ENCODE data around the gene RAB3D.

Gene RAB3D

GRCh38 chr19:11375143-11375948, 35.9 kb upstream of the RAB3D start:
- no peak for DNase-seq (ENCODE audit: low read depth in 2 of 2)
- peak overlapping the region; percentile 47 to 74 for H3K4me3 ChIP-seq (replicated peaks in 1 of 2; ENCODE audit: low read depth in 2 of 2, low read length in 2 of 2)
- TF ChIP-seq, protein P1, sequence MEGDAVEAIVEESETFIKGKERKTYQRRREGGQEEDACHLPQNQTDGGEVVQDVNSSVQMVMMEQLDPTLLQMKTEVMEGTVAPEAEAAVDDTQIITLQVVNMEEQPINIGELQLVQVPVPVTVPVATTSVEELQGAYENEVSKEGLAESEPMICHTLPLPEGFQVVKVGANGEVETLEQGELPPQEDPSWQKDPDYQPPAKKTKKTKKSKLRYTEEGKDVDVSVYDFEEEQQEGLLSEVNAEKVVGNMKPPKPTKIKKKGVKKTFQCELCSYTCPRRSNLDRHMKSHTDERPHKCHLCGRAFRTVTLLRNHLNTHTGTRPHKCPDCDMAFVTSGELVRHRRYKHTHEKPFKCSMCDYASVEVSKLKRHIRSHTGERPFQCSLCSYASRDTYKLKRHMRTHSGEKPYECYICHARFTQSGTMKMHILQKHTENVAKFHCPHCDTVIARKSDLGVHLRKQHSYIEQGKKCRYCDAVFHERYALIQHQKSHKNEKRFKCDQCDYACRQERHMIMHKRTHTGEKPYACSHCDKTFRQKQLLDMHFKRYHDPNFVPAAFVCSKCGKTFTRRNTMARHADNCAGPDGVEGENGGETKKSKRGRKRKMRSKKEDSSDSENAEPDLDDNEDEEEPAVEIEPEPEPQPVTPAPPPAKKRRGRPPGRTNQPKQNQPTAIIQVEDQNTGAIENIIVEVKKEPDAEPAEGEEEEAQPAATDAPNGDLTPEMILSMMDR (IDR thresholded peaks at IDR 0.05; ENCODE audit: low read depth, low read length) = no peak

DNA sequence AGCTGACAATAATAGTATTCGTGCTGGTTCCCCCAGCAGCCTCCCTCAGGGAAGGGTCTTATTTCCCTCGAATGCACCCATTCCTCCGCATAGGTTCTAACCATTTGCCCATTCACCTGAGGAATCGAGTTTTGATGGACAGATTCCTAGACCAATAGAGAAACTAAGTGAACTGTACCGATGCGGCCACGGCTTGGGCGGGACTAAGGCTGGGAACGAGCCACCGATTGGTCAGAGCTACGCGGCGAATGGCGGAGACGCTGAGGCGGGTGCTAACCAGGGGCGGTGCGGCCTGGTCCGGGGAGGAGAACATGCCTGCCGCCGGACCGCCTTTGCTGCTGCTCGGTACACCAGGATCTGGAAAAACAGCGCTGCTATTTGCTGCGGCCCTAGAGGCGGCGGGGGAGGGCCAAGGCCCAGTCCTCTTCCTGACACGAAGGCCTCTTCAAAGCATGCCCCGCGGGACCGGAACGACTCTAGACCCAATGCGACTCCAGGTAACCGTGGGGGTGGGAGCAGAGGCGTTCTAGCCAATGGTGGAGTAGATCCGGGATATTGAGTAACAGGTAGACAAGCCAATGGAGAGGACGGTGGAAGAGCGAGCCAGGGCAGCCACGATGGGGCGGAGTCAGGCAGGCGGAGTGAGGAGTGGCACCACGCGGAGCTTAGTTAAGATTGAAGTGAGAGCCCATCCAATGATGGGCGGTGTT, 35.1 kb upstream of the RAB3D start, which contains the start of gene SWSAP1:
Gene SWSAP1, plus strand, starts transcription at position 234 of the 710 bp plus-strand sequence. Its CDS starts 15 bp downstream, at position 249.
- H3K4me3 ChIP-seq (replicated peaks in 1 of 2; ENCODE audit: low read depth in 2 of 2, low read length in 2 of 2) = peak within 1 kb of the TSS; percentile 67 to 74
- TF ChIP-seq, protein P1 (IDR thresholded peaks at IDR 0.05; ENCODE audit: low read depth, low read length) = no peak
- peak; percentile 100 for DNase-seq (ENCODE audit: low read depth in 2 of 2)

GRCh38 chr19:11373885-11374432, 34.5 kb upstream of the RAB3D start:
- TF ChIP-seq, protein P1 (IDR thresholded peaks at IDR 0.05; ENCODE audit: low read depth, low read length) = no peak
- no peak for DNase-seq (ENCODE audit: low read depth in 2 of 2)

DNA sequence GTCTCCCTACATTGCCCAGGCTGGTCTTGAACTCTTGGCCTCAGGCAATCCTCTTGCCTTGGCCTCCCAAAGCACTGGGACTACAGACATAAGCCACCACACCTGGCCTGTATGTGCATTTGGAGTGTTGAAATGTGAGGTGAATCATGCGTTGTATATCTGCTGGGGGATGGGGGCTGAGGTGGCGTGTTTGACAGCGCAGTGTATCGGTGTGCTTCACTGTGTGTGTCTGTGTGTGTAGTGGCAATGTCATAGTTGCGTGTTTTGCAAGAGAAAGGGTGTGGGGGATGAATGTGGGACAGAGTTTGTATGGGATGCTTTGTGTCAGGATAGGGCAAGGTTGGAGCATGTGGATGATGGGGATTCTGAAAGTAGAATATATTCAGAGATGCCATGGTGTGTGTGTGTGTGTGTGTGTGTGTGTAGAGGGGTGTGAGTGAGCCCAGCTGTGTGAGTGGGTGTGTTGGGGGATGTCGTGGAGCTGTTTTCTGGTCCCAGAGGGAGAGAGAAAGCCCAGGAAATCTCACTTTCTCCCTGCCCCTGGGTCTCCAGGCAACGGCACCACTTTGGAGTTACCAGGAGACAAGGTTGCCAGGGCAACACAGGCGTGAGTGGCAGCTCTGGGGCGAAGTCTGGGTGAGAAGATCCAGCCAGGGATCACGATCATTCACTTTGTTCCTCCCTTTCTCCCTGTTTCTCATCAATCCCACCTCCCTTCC, 33.9 kb upstream of the RAB3D start:
- no peak overlapping the region for H3K4me3 ChIP-seq (replicated peaks in 1 of 2; ENCODE audit: low read depth in 2 of 2, low read length in 2 of 2)
- TF ChIP-seq, protein P1 (IDR thresholded peaks at IDR 0.05; ENCODE audit: low read depth, low read length) = no peak
- DNase-seq (ENCODE audit: low read depth in 2 of 2) = peak in 1 of 2 donors; percentile 54

More at GRCh38 chr19:11373885-11374432, 34.5 kb upstream of the RAB3D start:
- peak overlapping the region; percentile 67 to 74 for H3K4me3 ChIP-seq (replicated peaks in 1 of 2; ENCODE audit: low read depth in 2 of 2, low read length in 2 of 2)

DNA sequence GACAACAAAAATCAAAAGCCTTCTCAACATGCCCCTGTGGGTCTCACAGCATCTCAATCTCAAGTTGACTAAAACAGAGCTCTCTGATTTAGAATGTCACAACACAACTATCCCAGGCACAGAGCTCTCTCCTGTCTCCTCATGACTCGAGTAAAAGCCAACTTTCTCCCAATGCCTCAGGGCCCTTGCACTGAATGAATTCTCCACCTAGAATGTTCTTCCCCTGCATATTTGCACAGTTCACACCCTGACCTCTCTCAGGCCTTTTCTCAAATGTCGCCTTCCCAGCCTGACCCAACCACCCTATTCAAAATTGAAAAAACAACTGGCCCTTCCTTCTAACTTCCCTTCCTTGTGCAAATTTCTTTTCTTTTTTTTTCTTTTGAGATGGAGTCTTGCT, 31.3 kb upstream of the RAB3D start:
- TF ChIP-seq, protein P1 (IDR thresholded peaks at IDR 0.05; ENCODE audit: low read depth, low read length) = no peak

GRCh38 chr19:11367528-11367927, 28.1 kb upstream of the RAB3D start:
- TF ChIP-seq, protein P1 (IDR thresholded peaks at IDR 0.05; ENCODE audit: low read depth, low read length) = no peak
- H3K4me3 ChIP-seq (replicated peaks in 1 of 2; ENCODE audit: low read depth in 2 of 2, low read length in 2 of 2) = no peak overlapping the region
- DNase-seq (ENCODE audit: low read depth in 2 of 2) = no peak

More for the DNA sequence above, 31.3 kb upstream of the RAB3D start:
- no peak for DNase-seq (ENCODE audit: low read depth in 2 of 2)
- no peak overlapping the region for H3K4me3 ChIP-seq (replicated peaks in 1 of 2; ENCODE audit: low read depth in 2 of 2, low read length in 2 of 2)
